ENCODE measurements around the gene EYS. TPM values are rescaled to one million over a fixed set of nuclear protein-coding genes. Genes with fewer than 3 reads are reported as not detected.
"Not testable (repeated sequence)": the region's sequence is repeated elsewhere in the genome, so short reads cannot be mapped to it uniquely, and the experiment has no call there.

Gene EYS
- total RNA-seq, 1 donor from 2014 or later = not detected

GRCh38 chr6:64257586-64257985 lies 1449.4 kb downstream of the EYS start:
- no peak for DNase-seq (ENCODE audit: low read depth)

- no peak for DNase-seq (ENCODE audit: low read depth)
Observed at GRCh38 chr6:64256483-64256882, 1450.5 kb downstream of the EYS start.

- DNase-seq (ENCODE audit: low read depth) = no peak
Observed at GRCh38 chr6:64255000-64255399, 1452.0 kb downstream of the EYS start.

- DNase-seq (ENCODE audit: low read depth) = no peak
Observed at GRCh38 chr6:64254558-64254957, 1452.5 kb downstream of the EYS start.

- no peak for DNase-seq (ENCODE audit: low read depth)
Observed at GRCh38 chr6:64252256-64252655, 1454.8 kb downstream of the EYS start.

GRCh38 chr6:64250126-64250525 lies 1456.9 kb downstream of the EYS start:
- no peak for DNase-seq (ENCODE audit: low read depth)

GRCh38 chr6:64249115-64249514 lies 1457.9 kb downstream of the EYS start:
- no peak for DNase-seq (ENCODE audit: low read depth)

GRCh38 chr6:64243618-64244017 lies 1463.4 kb downstream of the EYS start:
- DNase-seq (ENCODE audit: low read depth) = no peak

- not testable (repeated sequence) for DNase-seq (ENCODE audit: low read depth)
Observed at GRCh38 chr6:64238908-64239307, 1468.1 kb downstream of the EYS start.

GRCh38 chr6:64238071-64238470 lies 1469.0 kb downstream of the EYS start:
- DNase-seq (ENCODE audit: low read depth) = no peak

GRCh38 chr6:64233746-64234145 lies 1473.3 kb downstream of the EYS start:
- DNase-seq (ENCODE audit: low read depth) = no peak

- DNase-seq (ENCODE audit: low read depth) = no peak
Observed at GRCh38 chr6:64231928-64232327, 1475.1 kb downstream of the EYS start.

GRCh38 chr6:64230530-64230929 lies 1476.5 kb downstream of the EYS start:
- no peak for DNase-seq (ENCODE audit: low read depth)

- no peak for DNase-seq (ENCODE audit: low read depth)
Observed at GRCh38 chr6:64227863-64228262, 1479.2 kb downstream of the EYS start.

GRCh38 chr6:64225503-64225902 lies 1481.5 kb downstream of the EYS start:
- DNase-seq (ENCODE audit: low read depth) = no peak

- DNase-seq (ENCODE audit: low read depth) = no peak
Observed at GRCh38 chr6:64224819-64225218, 1482.2 kb downstream of the EYS start.

GRCh38 chr6:64221776-64222175 lies 1485.2 kb downstream of the EYS start:
- no peak for DNase-seq (ENCODE audit: low read depth)

GRCh38 chr6:64220801-64221200 lies 1486.2 kb downstream of the EYS start:
- no peak for DNase-seq (ENCODE audit: low read depth)

GRCh38 chr6:64217721-64218620 lies 1489.1 kb downstream of the EYS start:
- no peak for DNase-seq (ENCODE audit: low read depth)

- no peak for DNase-seq (ENCODE audit: low read depth)
Observed at GRCh38 chr6:64214373-64214772, 1492.7 kb downstream of the EYS start.

- DNase-seq (ENCODE audit: low read depth) = no peak
Observed at GRCh38 chr6:64213697-64214096, 1493.3 kb downstream of the EYS start.

- no peak for DNase-seq (ENCODE audit: low read depth)
Observed at GRCh38 chr6:64197246-64197645, 1509.8 kb downstream of the EYS start.

GRCh38 chr6:64186592-64186991 lies 1520.4 kb downstream of the EYS start:
- DNase-seq (ENCODE audit: low read depth) = no peak

Data from myocyte (in vitro differentiated cells).